Spinal cord (tissue), 10 donors: Measurements from ENCODE around the gene NEUROG1. TPM values are rescaled to one million over a fixed set of nuclear protein-coding genes. Genes with fewer than 3 reads are reported as not detected.

ENCODE experiments used
- DNase-seq, 6 donors: peaks; one replicate each; pipeline versions ENCODE4 v3.0.0 to v3.0.0-alpha.2; 2013 to 2015; ENCODE audit warnings: low spot score in 6 of 6, low read depth in 4 of 6
- H3K27ac ChIP-seq: one replicate; pipeline ENCODE4 v1.5.1; 2013; ENCODE audit warnings: low read depth, low read length, control low read depth
- H3K27me3 ChIP-seq: one replicate; pipeline ENCODE4 v1.6.1; 2013; ENCODE audit warnings: low read length; ENCODE audit not compliant: control insufficient read depth, insufficient read depth
- H3K36me3 ChIP-seq: one replicate; pipeline ENCODE4 v1.6.1; 2013; ENCODE audit warnings: low read length; ENCODE audit not compliant: control insufficient read depth, insufficient read depth
- H3K4me1 ChIP-seq: one replicate; pipeline ENCODE4 v1.6.1; 2013; ENCODE audit warnings: low read length; ENCODE audit not compliant: control insufficient read depth, insufficient read depth
- H3K4me3 ChIP-seq: one replicate; pipeline ENCODE4 v1.5.1; 2013; ENCODE audit warnings: low read depth, low read length, control low read depth
- H3K9me3 ChIP-seq: one replicate; pipeline ENCODE4 v1.6.1; 2013; ENCODE audit warnings: low read length; ENCODE audit not compliant: control insufficient read depth, insufficient read depth
- whole genome bisulfite sequencing: methylation state at CpG from one replicate; pipeline ENCODE4 v1.1.5; 2013; ENCODE audit warnings: missing lambda C conversion rate; ENCODE audit not compliant: insufficient coverage; 5-methylcytosine and 5-hydroxymethylcytosine counted together
- long read RNA-seq, 4 donors: transcript quantifications; one replicate each; lab custom pipeline, GENCODE V29; 2026
- polyA plus RNA-seq, 2 donors: library from polyadenylated mRNA; unstranded; fragments of 120-200 nt; gene quantifications; one replicate each; pipeline ENCODE4 v1.2.1, GENCODE V29; 2013; ENCODE audit not compliant: insufficient read length in 2 of 2
- total RNA-seq, 2 donors: library from RNA; depleted of rRNA in 1 of 2; stranded (reverse); fragments of 120-200 nt in 1 of 2; fragments of >200 nt in 1 of 2; gene quantifications; one replicate each; pipeline versions ENCODE4 v1.2.3 to v1.2.4, GENCODE V29; 2013 to 2014
- donor health status: healthy.

Gene NEUROG1
- total RNA-seq (under 1 TPM in 1 of 2 donors, not detected in 1; 0.39 TPM), polyA plus RNA-seq (not detected)
- long read RNA-seq, donor 1 = 0 reads
- long read RNA-seq, donor 2 = 0 reads
- long read RNA-seq, donor 3, partial matches to known transcripts = 0 of 2 reads
- long read RNA-seq, donor 3, other reads (novel, unspliced or antisense) = 0 of 2 reads
- long read RNA-seq, donor 4 = 0 reads

GRCh38 chr5:135535820-135536801, at the start of gene NEUROG1:
NEUROG1 (minus strand) TSS chr5:135535964; CDS start chr5:135535690, 274 bp downstream.
- Histone ChIP-seq H3K4me1 (peaks cover 20% of the 10 kb centered on the region), H3K27ac (no peak within 1 kb of the TSS), H3K4me3 (no peak within 1 kb of the TSS), H3K27me3 (peaks cover 95% of the 10 kb centered on the region), H3K9me3 (peaks cover 2% of the 10 kb centered on the region), H3K36me3 (no peaks in the 10 kb centered on the region)
- WGBS = 2% methylated on average over 67 of the region's 74 CpGs
- peak in 2 of 6 donors; percentile 51 to 75 for DNase-seq

- H3K27me3 ChIP-seq = peaks cover 7% of the 10 kb centered on the region
- WGBS = 94% methylated on average over 4 of the region's 6 CpGs
Observed at GRCh38 chr5:135584918-135585317, 49.2 kb upstream of the NEUROG1 start.

GRCh38 chr5:135584276-135584675, 48.5 kb upstream of the NEUROG1 start:
- Histone ChIP-seq H3K36me3 (no peaks in the 10 kb centered on the region), H3K27ac (no peak overlapping the region), H3K27me3 (peaks cover 13% of the 10 kb centered on the region), H3K4me3 (no peak overlapping the region), H3K9me3 (no peaks in the 10 kb centered on the region), H3K4me1 (peaks cover 5% of the 10 kb centered on the region)
- no CpG with 5 or more reads among the region's 2 CpGs for WGBS
- no peak for DNase-seq

More at GRCh38 chr5:135584918-135585317, 49.2 kb upstream of the NEUROG1 start:
- DNase-seq = no peak
- Histone ChIP-seq H3K4me3 (no peak overlapping the region), H3K27ac (no peak overlapping the region), H3K9me3 (no peaks in the 10 kb centered on the region), H3K36me3 (no peaks in the 10 kb centered on the region), H3K4me1 (peaks cover 3% of the 10 kb centered on the region)

- peaks cover 33% of the 10 kb centered on the region for H3K27me3 ChIP-seq
- no peaks in the 10 kb centered on the region for H3K9me3 ChIP-seq
- no peak for DNase-seq
- H3K4me3 ChIP-seq = no peak overlapping the region
- WGBS = 88% methylated on average over 6 of the region's 6 CpGs
- H3K27ac ChIP-seq = no peak overlapping the region
- H3K36me3 ChIP-seq = no peaks in the 10 kb centered on the region
- H3K4me1 ChIP-seq = peaks cover 22% of the 10 kb centered on the region
Observed at GRCh38 chr5:135582099-135582781, 46.5 kb upstream of the NEUROG1 start.

GRCh38 chr5:135578685-135579341, 43.0 kb upstream of the NEUROG1 start, which contains the start of gene CXCL14:
CXCL14 (minus strand) TSS chr5:135578991; CDS start chr5:135578778, 213 bp downstream.
- H3K36me3 ChIP-seq = no peaks in the 10 kb centered on the region
- H3K4me3 ChIP-seq = peak within 1 kb of the TSS; percentile 24
- DNase-seq = peak in 2 of 6 donors; percentile 70 to 77
- H3K27me3 ChIP-seq = peaks cover 46% of the 10 kb centered on the region
- peaks cover 22% of the 10 kb centered on the region for H3K4me1 ChIP-seq
- H3K27ac ChIP-seq = no peak within 1 kb of the TSS
- no peaks in the 10 kb centered on the region for H3K9me3 ChIP-seq
- under 1% methylated on average over 60 of the region's 68 CpGs for WGBS

GRCh38 chr5:135578305-135578684, 42.5 kb upstream of the NEUROG1 start:
- Histone ChIP-seq H3K4me1 (peaks cover 22% of the 10 kb centered on the region), H3K36me3 (no peaks in the 10 kb centered on the region), H3K9me3 (no peaks in the 10 kb centered on the region), H3K4me3 (peak overlapping the region; percentile 24), H3K27me3 (peaks cover 48% of the 10 kb centered on the region), H3K27ac (no peak overlapping the region)
- DNase-seq = no peak
- 4% methylated on average over 21 of the region's 21 CpGs for WGBS

- H3K27ac ChIP-seq = no peak overlapping the region
- H3K27me3 ChIP-seq = peaks cover 49% of the 10 kb centered on the region
- peaks cover 22% of the 10 kb centered on the region for H3K4me1 ChIP-seq
- no peak for DNase-seq
- no peak overlapping the region for H3K4me3 ChIP-seq
- H3K9me3 ChIP-seq = no peaks in the 10 kb centered on the region
- WGBS = 37% methylated on average over 6 of the region's 8 CpGs
- H3K36me3 ChIP-seq = no peaks in the 10 kb centered on the region
Observed at GRCh38 chr5:135577421-135577820, 41.7 kb upstream of the NEUROG1 start.

GRCh38 chr5:135576075-135576599, 40.4 kb upstream of the NEUROG1 start:
- H3K36me3 ChIP-seq = no peaks in the 10 kb centered on the region
- WGBS = 77% methylated on average over 3 of the region's 6 CpGs
- no peak overlapping the region for H3K4me3 ChIP-seq
- H3K9me3 ChIP-seq = no peaks in the 10 kb centered on the region
- no peak for DNase-seq
- no peak overlapping the region for H3K27ac ChIP-seq
- H3K27me3 ChIP-seq = peaks cover 49% of the 10 kb centered on the region
- H3K4me1 ChIP-seq = peaks cover 22% of the 10 kb centered on the region

GRCh38 chr5:135574493-135574892, 38.7 kb upstream of the NEUROG1 start:
- Histone ChIP-seq H3K27ac (no peak overlapping the region), H3K27me3 (peaks cover 40% of the 10 kb centered on the region), H3K9me3 (no peaks in the 10 kb centered on the region), H3K4me3 (no peak overlapping the region), H3K4me1 (peaks cover 18% of the 10 kb centered on the region), H3K36me3 (no peaks in the 10 kb centered on the region)
- WGBS = 97% methylated on average over 9 of the region's 10 CpGs
- DNase-seq = no peak
